Ramos (cell line): ENCODE data around the gene TBC1D5.

Source experiments
- in situ Hi-C: fragments of 300-500 bp; cut with MboI; formaldehyde crosslinking; loops from one replicate; pipeline ENCODE4 v1.14.3; 2022; ENCODE audit warnings: low sequenced_read_pairs; ENCODE audit not compliant: unreplicated experiment

Gene TBC1D5

DNA sequence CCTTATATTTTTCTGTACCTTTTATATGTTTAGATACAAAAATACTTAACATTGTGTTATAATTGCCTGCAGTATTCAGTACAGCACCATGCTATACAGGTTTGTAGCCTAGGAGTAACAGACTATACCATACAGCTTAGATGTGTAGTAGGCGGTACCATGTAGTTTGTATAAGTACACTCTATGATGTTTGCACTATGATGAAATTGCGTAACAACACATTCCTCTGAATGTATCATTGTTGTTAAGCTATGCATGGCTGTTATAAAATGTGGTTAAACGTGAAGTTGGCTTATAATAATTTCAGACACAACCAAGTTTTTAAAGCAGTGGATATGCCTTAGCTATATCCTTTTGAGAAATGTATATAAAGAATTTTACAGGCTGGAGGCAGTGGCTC, 529.3 kb downstream of the TBC1D5 start:
- in situ Hi-C loops: no loop called here

DNA sequence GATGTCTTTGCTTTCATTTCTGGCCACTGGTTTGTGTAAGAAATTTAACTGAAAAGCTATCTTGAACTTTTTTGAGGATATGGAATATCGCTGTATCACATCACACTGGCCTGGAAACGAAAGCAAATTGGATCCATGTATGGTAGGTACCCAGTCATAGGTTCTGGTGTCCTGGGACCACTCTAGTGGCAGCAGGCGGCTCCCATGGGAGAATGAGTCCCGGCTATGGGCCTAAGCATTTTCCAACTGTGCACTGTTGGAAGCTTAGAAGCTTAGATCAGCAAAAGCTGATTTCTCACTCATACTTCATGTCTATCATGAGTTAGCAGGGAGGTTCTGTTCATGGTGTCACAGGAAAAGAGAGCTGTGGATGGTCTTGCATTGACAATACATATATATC, 534.5 kb downstream of the TBC1D5 start:
- in situ Hi-C loops: no loop called here

DNA sequence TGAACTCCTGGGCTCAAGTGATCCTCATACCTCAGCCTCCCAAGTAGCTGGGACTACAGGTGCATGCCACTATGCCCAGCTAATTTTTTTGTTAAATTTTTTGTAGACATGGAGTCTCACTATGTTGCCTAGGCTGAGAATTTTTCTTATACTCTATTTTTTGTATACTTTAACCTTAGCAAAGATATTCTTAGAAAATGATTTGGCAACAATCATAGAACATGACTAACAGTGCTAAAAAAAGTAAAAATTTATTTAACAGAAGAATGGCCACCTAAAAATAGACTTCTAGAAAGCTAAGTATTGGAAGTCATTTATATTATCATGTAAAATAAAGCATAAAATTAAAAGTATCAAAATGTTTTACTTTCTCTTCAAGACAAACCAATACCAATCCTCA, 535.4 kb downstream of the TBC1D5 start:
- in situ Hi-C loops: no loop called here

DNA sequence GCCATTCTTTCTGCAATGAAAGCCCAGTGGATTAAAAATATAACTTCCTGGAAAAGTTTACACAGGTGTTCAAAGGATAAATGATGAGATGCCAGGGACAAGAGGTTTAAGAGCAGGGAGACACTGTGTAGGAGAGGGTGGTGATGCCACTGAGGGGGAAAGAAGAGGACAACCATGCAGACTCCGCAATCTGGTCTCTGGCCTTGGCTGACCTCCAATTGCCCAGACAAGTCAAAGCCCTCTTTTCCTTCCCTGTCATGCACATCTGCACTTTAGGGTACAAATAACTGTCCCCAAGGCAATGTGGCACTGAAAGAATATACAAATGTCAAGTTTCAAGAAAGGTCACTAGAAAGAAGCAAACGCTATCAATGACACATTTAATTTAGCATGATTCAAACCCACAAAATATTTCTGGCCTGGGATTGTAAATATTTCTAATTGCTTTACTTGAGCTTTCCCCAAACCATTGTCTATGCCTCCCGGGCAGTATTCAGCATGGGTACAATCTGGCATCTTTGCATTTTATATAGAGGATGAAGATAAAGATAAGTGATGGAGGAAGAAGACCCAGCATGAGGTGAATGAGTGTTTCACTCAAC, 538.3 kb downstream of the TBC1D5 start:
- in situ Hi-C loops: no loop called here

DNA sequence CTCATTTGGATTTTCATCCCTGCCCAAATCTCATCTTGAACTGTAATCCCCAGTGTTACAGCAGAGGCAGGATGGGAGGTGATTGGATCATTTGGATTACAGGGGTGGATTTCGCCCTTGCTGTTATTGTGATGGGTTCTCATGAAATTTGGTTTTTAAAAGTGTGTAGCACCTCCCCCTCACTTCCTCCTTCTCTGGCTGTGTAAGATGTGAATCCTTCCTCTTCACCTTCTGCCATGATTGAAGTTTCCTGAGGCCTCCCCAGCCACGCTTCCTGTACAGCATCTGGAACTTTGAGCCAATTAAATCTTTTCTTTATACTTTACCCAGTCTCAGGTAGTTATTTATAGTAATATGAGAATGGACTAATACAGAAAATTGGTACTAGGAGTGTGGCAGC, 540.9 kb downstream of the TBC1D5 start:
- in situ Hi-C loops: no loop called here

DNA sequence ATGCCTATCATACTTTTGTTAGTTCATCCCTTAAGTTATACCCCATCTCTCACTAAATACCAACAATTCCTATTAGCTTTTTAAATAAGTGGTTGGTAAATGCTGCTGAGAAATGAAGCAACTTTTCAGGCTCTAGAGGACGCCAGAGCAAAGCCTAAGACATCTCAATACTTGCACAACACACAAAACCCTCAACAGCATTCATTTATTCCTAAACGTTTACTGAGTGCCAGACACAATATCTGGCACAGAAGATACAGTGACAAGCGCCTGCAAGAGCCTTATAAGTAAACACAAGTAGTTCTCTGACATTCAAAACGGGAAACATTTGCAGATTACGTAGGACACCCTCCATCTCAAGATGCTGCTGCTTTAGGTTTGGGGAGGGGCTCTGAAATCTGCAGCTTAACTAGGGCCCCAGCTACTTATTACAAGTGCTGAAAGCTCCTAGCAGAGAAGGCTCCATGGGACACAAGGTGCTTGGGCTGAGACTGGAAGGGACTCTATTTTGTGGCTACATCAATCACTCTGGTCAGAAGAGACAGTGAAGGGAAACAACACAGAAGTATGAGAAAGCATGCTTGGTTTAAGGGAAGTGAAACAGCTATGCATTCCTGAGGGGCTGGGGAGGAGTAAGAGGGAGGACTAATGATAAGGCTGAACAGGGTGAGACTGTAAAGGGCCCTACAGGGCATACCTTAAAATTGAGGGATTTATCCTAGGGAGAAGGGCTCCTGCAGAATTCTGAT, 546.4 kb downstream of the TBC1D5 start:
- in situ Hi-C loops: loop anchor here (25.0 kb wide), 1 partner anchor 909 kb away; no protein-coding TSS in a partner anchor

DNA sequence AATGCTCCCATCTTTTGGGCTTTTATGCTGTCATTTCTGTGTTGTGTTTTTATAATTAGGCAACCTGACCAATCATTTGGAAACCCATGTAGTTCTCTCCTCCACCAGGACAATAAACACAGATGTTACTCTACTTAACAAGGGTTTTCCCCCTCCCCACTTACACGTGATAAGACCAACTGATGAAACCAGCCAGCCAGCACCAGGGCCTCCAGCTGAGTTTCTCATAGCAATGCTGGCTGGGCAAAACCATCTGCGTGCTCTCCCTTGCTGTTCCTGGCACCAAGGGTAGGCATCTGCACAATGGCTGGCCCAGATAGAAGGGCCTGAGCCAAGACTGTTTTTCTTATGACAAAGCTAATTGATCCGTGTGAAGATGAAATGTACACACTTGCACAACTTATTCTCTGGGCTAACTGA, 547.2 kb downstream of the TBC1D5 start:
- in situ Hi-C loops: loop anchor here (25.0 kb wide), 1 partner anchor 908 kb away; no protein-coding TSS in a partner anchor

DNA sequence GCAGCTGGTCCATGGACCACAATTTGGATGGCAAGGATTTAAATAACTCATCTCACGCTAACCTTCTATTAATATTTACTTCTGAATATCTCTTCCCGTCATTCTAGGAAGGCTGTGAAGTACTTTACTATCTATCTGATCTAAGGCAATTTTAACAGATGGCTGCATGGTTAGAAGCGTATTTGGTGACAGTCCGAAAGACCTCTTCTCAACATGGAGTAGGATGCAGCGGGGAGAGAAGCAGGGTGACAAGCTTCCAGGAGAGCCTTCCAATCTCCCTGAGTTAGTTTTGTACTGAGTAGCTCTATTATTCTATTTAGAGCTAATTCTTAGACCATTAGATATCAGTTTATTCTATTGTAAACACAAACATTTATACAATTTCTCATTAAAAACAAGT, 548.3 kb downstream of the TBC1D5 start:
- in situ Hi-C loops: loop anchor here (25.0 kb wide), 1 partner anchor 907 kb away; no protein-coding TSS in a partner anchor

DNA sequence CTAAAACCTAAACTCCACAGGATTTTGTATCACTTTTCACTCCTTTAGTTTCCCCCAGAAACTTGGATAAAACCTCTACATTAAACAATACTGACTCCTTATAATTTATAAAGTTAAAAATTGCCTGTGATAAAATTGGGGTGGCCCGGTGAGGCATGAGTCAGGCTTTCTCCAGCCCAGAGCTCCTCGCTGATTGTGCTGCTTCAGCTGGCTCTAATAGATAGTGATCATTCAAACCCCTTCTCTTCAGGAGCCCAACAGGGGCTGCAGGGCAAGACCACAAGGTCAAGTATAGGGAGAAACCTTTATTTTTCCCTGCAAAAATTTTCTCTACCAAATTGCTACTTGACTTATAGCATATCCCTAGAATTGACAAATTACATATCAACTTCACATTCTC, 549.4 kb downstream of the TBC1D5 start:
- in situ Hi-C loops: loop anchor here (25.0 kb wide), 1 partner anchor 906 kb away; no protein-coding TSS in a partner anchor

DNA sequence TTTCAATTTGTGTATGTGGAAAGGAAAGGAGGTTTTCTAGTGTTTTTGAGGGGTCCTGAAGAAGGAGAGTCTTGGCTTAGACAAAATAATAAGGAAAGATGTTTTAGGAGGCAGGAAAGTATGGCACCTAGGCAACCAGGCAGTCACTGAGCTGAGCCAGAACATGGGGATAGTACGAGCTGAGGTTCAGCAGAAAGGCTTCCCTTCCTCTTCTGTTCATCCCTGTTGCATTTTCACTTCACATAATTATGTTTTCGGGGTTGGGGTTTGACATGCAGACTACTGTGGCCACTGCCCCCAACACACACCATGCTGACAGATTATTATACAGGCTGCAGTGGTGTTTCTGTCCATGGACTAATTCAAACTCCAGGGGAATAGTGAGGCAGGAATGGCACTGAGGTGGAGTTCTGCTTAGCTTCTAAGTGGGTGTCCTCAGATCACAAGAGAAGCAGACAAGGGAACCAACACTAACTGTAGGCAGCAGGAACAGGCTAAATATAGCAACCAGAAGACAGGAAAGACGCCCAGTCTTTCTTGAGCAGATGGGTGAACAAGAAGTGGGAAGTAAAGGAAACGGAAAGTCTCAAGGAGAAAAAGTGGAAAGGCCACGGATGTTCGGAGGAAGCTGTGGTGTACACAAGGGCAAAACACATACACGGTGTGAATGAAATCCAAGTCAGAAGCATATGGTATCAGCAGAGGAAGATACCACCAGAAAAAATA, 551.9 kb downstream of the TBC1D5 start:
- in situ Hi-C loops: loop anchor here (25.0 kb wide), 1 partner anchor 903 kb away; no protein-coding TSS in a partner anchor

DNA sequence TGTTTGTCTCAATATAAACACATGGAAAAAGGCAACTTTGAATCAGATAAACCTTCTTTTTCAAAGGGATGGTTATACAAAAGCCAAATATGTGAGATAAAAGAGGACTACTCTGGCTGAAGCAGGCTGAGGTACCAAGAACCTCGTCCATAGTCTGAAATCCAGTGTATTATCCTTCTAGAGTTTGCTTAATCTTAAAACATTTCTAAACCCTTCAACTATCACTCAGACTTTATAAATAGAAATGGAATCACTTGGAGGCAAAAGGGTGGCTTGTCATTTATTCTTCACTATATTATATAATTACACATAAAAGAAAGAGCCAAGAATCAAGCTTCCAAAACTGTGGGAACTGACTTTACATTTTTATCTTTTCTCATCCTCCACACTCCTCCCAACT, 554.1 kb downstream of the TBC1D5 start:
- in situ Hi-C loops: loop anchor here (25.0 kb wide), 1 partner anchor 901 kb away; no protein-coding TSS in a partner anchor

DNA sequence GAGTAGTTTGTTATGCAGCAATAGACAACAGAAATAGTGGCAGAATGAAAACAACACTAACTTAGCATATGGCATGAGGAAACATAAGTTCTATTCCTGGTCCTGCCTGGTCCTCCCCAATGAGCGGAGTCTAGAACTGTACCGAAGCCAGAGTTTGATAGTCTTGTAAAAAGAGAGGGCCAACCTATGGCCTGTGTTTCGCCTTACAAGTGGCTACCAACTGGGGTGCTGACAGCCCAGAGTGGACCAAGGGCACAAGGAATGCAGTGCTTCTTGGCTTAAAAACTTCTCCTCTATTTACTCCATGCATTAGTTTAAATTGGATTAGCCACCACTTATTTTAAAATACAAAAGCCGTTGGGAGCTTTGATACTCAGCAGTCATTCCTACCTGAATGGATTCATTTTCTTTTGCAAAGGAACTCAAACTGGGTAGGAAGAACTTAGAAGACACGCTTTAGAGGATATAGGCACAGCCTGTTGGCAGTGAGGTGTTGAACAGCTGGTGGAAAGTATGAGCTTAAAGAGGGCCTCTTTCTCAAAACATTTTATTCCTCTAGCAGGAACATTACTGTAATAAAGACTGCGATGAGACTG, 554.7 kb downstream of the TBC1D5 start:
- in situ Hi-C loops: loop anchor here (25.0 kb wide), 1 partner anchor 900 kb away; no protein-coding TSS in a partner anchor

DNA sequence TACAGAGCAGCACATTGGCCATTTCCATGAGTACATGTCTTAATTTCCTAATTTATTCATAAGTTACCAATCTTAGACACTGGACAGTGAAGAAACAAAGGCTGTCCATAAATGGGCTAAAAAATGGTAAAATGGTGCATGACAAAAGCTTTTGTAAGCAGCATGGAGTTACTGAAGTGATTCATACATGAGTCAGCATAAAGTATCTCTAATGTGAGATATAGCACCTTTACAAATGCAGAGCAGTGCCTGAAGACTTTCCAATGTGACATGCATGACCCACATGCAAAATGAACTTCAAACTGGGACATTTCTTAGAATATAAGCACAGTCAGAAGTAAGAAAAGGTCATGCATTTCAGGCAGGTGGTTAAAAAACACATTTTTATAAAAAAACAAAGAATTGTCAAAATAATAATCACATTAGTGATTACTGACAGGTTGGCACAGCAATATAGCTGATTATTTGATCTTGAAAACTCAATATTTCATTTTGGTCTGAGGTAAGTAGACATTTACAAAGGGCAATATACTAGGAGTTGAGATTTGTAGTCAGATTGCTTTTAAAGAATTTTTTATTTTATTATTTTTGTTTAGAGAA, 558.4 kb downstream of the TBC1D5 start:
- in situ Hi-C loops: loop anchor here (25.0 kb wide), 1 partner anchor 897 kb away; no protein-coding TSS in a partner anchor

DNA sequence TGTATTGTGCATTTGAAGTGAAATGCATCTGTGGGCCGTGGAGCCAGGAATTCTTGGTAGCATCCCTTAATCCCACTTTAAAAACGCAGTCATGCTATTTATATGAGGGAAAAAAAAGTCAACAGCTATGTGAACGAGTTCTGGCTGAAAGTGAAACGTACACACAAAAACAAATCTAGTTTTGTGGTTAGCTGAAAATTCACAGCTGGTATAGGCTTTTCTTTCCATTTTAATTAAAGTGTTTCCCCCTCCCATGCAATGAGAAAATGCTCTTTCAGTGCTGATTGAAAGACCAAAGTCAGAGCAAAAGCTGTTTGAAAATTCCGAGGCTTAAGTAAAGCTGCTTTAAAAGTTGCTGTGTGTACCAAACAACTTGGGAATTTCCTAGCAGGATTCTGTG, 560.3 kb downstream of the TBC1D5 start:
- in situ Hi-C loops: loop anchor here (25.0 kb wide), 1 partner anchor 895 kb away; no protein-coding TSS in a partner anchor

DNA sequence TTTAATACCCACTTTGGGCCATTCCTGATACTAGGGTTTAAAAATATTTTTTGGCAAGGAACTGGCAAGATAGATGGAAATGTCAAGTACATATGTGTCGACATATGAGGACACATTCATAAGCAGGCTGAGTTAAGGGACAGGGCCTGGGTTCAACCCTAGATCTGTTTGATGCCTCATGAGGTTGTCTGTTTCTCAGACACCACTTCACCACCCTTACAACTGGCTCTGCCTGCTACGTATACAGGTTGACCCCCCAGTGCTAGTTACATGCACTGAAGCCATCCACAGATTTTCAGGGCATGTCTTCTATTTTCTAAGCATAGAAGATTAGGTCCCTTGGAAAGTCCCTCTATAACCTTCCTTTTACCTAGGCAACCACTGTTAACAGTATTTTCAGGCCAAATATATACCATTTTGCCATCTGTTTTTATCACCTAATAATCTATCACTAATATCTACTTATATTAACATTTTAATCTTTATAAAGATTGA, 561.0 kb downstream of the TBC1D5 start:
- in situ Hi-C loops: loop anchor here (25.0 kb wide), 1 partner anchor 894 kb away; no protein-coding TSS in a partner anchor

DNA sequence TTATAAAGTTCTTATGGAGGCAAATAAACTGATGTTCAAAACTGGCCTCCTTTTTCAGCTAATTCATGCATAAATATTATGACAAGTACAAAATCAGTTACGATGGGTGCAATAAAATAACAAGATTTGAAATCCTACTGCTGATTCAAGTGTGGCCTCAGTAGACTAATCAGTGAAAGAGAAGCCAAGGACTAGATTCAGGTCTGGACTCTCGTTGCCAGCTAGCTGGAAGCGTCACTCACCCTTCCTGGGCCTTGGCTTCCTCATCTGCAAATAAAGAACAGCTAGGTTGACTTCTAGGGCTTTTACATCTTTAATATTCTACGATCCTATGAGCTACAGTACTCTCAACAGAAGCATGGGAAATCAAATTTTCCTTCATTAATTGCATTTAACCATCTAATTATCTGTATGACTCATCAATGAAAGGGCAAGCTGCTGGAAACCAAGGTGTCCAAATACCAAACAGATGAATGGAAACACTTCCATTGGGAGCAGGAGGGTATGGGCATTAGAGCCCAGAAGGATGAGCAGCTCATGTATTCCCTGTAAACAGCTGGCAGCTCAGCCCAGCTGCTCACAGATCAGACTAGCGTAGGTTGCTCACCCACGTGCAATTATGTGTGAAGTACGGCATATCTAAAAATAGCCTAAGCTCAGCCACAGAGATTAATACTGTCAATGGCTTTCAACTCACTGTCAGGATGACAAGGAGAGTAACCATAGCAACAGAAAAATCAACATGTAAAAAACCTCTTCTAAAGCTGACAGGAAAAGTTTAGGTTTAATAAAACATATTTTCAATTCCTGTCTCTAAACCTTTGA, 562.8 kb downstream of the TBC1D5 start:
- in situ Hi-C loops: loop anchor here (25.0 kb wide), 1 partner anchor 892 kb away; no protein-coding TSS in a partner anchor

DNA sequence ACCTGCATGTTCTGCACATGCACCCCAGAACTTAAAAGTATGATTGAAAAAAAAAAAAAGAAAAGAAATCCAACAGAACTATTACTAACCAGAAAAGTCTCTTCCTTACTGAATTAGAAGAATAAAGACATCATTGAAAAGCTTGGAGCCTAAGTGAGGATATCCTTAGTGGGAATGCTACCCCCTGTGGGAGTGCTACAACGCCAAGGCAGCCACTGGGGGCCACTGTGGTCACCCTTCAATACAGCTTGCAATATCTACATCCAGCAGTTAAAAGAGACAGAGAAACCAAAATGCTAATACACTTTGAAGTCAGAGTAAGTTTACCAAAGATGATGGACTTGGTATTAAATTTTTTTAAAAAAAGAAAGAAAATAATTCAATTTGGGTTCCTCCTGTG, 565.7 kb downstream of the TBC1D5 start:
- in situ Hi-C loops: loop anchor here (25.0 kb wide), 1 partner anchor 889 kb away; no protein-coding TSS in a partner anchor

DNA sequence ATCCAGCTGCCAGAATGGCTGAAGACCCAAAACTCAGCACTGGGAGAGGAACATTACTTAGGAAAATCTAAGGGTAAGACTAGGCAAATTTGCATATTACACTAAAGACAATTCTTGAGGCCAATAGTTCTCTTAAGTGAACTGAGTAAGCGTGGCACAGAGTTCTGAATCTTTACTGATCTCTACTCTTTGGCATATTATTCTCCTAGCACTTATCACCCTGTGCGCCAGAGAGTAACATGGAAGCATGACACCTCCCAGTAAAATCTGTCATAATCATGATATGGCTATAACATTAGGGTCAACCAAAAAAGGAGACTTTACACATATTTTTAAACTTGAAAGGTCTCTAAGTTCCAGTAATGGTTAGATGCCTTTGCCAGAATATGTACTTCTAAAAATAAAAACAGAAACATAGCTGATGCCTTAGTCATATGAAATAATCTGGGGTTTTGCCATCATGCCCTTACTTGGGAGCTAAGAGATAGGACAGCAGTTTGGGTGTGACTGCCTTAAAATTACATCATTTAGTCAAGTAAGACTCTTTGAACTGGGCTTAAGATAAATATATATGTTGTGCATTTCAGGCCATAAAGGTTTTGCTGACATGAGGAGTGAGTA, 567.1 kb downstream of the TBC1D5 start:
- in situ Hi-C loops: loop anchor here (25.0 kb wide), 1 partner anchor 888 kb away; no protein-coding TSS in a partner anchor
